DOHH2 (cell line): Measurements from ENCODE around the gene ALK.

Experiments
- CTCF ChIP-seq: fragments of 200-600 bp; sonication (generic); IDR thresholded peaks from one replicate; pipeline ENCODE4 v1.5.1; 2014; ENCODE audit warnings: antibody characterized with exemption, mild to moderate bottlenecking, low read depth, low read length; ENCODE audit not compliant: poor library complexity, severe bottlenecking
- EZH2phosphoT487 ChIP-seq: fragments of 200-600 bp; sonication (generic); IDR thresholded peaks from 2 replicates; pipeline ENCODE4 v1.6.1; 2017; ENCODE audit warnings: borderline replicate concordance, mild to moderate bottlenecking, antibody characterized with exemption, low read length, moderate library complexity, mixed read lengths

GRCh38 chr2:29504746-29505145 is 416.6 kb downstream of the ALK start:
- TF ChIP-seq CTCF (no peak), EZH2phosphoT487 (no peak)
